Lung (tissue), 12 donors: Measurements from ENCODE around the gene FUT8. TPM values are rescaled to one million over a fixed set of nuclear protein-coding genes. Genes with fewer than 3 reads are reported as not detected.
"Not testable (repeated sequence)": the region's sequence is repeated elsewhere in the genome, so short reads cannot be mapped to it uniquely, and the experiment has no call there.

ENCODE experiments used
- ATAC-seq: fragments of 200-7000 bp; cut with Tn5 transposase; one replicate; pipeline ENCODE4 v1.9.1; 2020; ENCODE audit warnings: moderate number of reproducible peaks; ENCODE audit not compliant: insufficient read depth, low FRiP score
- DNase-seq, 3 donors: peaks; one replicate each; pipeline ENCODE4 v3.0.0-alpha.2; 2013 to 2017
- H3K27ac ChIP-seq, 2 donors: one replicate each; pipeline ENCODE4 v1.5.1; 2013; ENCODE audit warnings: mild to moderate bottlenecking in 2 of 2, moderate library complexity in 2 of 2, control low read depth in 1 of 2, inconsistent platforms in 1 of 2, low read depth in 1 of 2, low read length in 1 of 2
- H3K27me3 ChIP-seq, 3 donors: one replicate each; pipeline ENCODE4 v1.5.1; 2013; ENCODE audit warnings: low read length in 2 of 3; ENCODE audit not compliant: control insufficient read depth in 3 of 3, insufficient read depth in 3 of 3
- H3K36me3 ChIP-seq, 4 donors: one replicate each; pipeline ENCODE4 v1.5.1; 2013; ENCODE audit warnings: low read length in 4 of 4, mild to moderate bottlenecking in 1 of 4, moderate library complexity in 1 of 4; ENCODE audit not compliant: control insufficient read depth in 4 of 4, insufficient read depth in 4 of 4
- H3K4me1 ChIP-seq, 5 donors: one replicate each; pipeline ENCODE4 v1.5.1; 2013; ENCODE audit warnings: low read length in 5 of 5, mild to moderate bottlenecking in 2 of 5, moderate library complexity in 1 of 5; ENCODE audit not compliant: control insufficient read depth in 5 of 5, insufficient read depth in 5 of 5
- H3K4me3 ChIP-seq: one replicate; pipeline ENCODE4 v1.5.1; 2013; ENCODE audit warnings: mild to moderate bottlenecking, control low read depth, moderate library complexity
- H3K9ac ChIP-seq, 2 donors: one replicate each; pipeline ENCODE4 v1.5.1; 2013; ENCODE audit warnings: low read length in 2 of 2, control low read depth in 1 of 2; ENCODE audit not compliant: insufficient read depth in 1 of 2
- H3K9me3 ChIP-seq, 4 donors: one replicate each; pipeline ENCODE4 v1.5.1; 2013; ENCODE audit warnings: low read length in 3 of 4, mild to moderate bottlenecking in 1 of 4, moderate library complexity in 1 of 4; ENCODE audit not compliant: control insufficient read depth in 4 of 4, insufficient read depth in 3 of 4
- WGBS, 2 donors: extraction: QIAGEN DNeasy Blood & Tissue Kit; methylation state at CpG; one replicate each; pipeline ENCODE4 v1.1.7; 2013; 5-methylcytosine and 5-hydroxymethylcytosine counted together
- polyA plus RNA-seq, 2 donors: library from polyadenylated mRNA; stranded (reverse); fragments of 200-250 nt; gene quantifications; one replicate each; pipeline ENCODE4 v1.2.1, GENCODE V29; 2013
- total RNA-seq, 2 donors: library from RNA; depleted of rRNA in 1 of 2; stranded (reverse); fragments of >200 nt in 1 of 2; gene quantifications; one replicate each; pipeline ENCODE4 v1.2.1, GENCODE V29; 2014 to 2021
- TF ChIP-seq, protein P1 (sequence below): IDR thresholded peaks from 2 replicates; pipeline ENCODE4 v1.5.1; 2012; ENCODE audit warnings: mild to moderate bottlenecking; ENCODE audit errors: control extremely low read depth, extremely low read depth
- donor health status: control.
- donor health status: control.
- donor health status: Bipolar disorder and iron deficiency.
- donor health status: healthy.
- donor health status: DM: yes; HTN: yes; CAD: no.

FUT8 gene
- total and polyA plus RNA-seq, 4 donors, result 9.9 to 98.5 (median 25.8) TPM

DNA sequence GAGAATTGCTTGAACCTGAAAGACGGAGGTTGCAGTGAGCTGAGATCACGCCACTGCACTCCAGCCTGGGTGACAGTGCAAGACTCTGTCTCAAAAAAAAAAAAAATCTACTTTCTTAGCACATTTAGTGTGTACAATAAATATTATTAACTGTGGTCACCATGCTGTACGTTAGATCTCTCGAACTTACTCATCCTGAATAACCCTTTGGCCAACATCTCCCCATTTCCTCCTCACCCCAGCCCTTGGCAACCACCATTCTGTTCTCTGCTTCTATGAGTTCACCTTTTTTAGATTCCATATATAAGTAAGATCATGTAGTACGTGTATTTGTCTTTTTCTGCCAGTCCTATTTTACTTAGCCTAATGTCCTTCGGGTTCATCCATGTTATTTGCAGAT is 13.4 kb downstream of the FUT8 start:
- peaks cover 0 to 1% (median 0%) of the 10 kb centered on the region in 4 donors for H3K36me3 ChIP-seq
- no peak overlapping the region for H3K9ac ChIP-seq
- ATAC-seq (no peak), DNase-seq (no peak)
- TF ChIP-seq, protein P1, sequence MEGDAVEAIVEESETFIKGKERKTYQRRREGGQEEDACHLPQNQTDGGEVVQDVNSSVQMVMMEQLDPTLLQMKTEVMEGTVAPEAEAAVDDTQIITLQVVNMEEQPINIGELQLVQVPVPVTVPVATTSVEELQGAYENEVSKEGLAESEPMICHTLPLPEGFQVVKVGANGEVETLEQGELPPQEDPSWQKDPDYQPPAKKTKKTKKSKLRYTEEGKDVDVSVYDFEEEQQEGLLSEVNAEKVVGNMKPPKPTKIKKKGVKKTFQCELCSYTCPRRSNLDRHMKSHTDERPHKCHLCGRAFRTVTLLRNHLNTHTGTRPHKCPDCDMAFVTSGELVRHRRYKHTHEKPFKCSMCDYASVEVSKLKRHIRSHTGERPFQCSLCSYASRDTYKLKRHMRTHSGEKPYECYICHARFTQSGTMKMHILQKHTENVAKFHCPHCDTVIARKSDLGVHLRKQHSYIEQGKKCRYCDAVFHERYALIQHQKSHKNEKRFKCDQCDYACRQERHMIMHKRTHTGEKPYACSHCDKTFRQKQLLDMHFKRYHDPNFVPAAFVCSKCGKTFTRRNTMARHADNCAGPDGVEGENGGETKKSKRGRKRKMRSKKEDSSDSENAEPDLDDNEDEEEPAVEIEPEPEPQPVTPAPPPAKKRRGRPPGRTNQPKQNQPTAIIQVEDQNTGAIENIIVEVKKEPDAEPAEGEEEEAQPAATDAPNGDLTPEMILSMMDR, result no peak
- H3K4me1 ChIP-seq, result no peaks in the 10 kb centered on the region
- H3K27me3 ChIP-seq, result no peaks in the 10 kb centered on the region
- H3K4me3 ChIP-seq, result no peak overlapping the region
- H3K27ac ChIP-seq, result no peak overlapping the region
- WGBS, 2 donors, result 91 to 98% methylated on average over 6 of the region's 6 CpGs
- no peaks in the 10 kb centered on the region for H3K9me3 ChIP-seq

DNA sequence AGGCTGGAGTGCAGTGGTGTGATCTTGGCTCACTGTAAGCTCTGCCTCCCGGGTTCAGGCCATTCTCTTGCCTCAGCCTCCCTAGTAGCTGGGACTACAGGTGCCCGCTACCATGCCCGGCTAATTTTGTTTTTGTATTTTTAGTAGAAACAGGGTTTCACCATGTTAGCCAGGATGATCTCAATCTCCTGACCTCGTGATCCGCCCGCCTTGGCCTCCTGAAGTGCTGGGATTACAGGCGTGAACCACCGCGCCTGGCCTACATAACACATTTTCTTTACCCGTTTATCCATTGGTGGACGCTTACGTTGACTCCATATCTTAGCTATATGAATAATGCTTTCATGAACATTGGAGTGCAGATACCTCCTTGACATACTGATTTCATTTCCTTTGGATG is 14.4 kb downstream of the FUT8 start:
- ATAC-seq, H3K27me3 ChIP-seq, H3K9me3 ChIP-seq, H3K4me3 ChIP-seq, H3K4me1 ChIP-seq, H3K36me3 ChIP-seq, H3K9ac ChIP-seq, H3K27ac ChIP-seq, DNase-seq: not testable (repeated sequence)
- WGBS, 2 donors, result 95 to 98% methylated on average over 12 of the region's 12 CpGs

DNA sequence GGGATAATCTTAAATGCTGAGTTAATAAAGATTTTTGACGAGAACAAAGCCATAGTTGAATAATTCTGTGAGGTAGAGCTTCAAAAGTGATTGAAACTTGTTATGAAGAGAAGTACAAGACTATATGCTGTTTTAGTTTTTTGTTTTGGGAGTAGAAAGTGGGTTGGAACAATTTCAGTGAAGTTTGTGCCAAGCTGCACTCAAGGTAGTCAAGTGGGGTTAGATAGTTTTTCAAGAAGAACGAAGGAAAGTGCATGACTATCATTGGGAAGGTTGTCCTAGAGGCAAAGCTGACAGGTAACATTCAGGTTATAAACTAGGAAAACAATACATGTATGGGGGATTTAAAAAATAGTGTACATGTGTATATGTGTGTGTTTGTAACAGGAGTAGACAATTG is 16.2 kb downstream of the FUT8 start:
- no peak for DNase-seq
- no peak for ATAC-seq
- H3K27ac ChIP-seq, result no peak overlapping the region
- TF ChIP-seq, protein P1, result no peak
- H3K27me3 ChIP-seq, result no peaks in the 10 kb centered on the region
- H3K9me3 ChIP-seq, result no peaks in the 10 kb centered on the region
- H3K4me3 ChIP-seq, result no peak overlapping the region
- H3K4me1 ChIP-seq, result peaks cover 0 to 5% (median 3%) of the 10 kb centered on the region in 5 donors
- no peaks in the 10 kb centered on the region for H3K36me3 ChIP-seq
- 81 to 87% methylated on average over 2 of the region's 2 CpGs for WGBS, 2 donors
- no peak overlapping the region for H3K9ac ChIP-seq

DNA sequence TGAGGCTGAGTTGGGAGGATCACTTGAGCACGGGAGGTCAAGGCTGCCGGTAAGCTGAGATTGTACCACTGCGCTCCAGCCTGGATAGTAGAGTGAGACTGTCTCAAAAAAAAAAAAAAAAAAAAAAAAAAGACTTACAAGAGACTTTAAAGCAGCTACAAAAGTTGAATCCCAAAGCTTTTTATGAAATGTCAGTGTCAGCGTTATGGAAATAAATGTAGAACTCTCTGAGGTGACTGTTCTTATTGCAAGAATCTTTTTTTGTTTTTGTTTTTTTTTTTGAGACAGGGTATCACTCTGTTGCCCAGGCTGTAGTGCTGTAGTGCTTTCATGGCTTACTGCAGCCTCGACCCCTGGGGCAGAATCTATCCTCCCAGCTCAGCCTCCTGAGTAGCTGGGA is 17.2 kb downstream of the FUT8 start:
- Histone ChIP-seq H3K27ac (no peak overlapping the region), H3K4me3 (no peak overlapping the region), H3K36me3 (no peaks in the 10 kb centered on the region), H3K9me3 (no peaks in the 10 kb centered on the region), H3K9ac (no peak overlapping the region), H3K4me1 (peaks cover 0 to 5% (median 3%) of the 10 kb centered on the region in 5 donors), H3K27me3 (no peaks in the 10 kb centered on the region)
- ATAC-seq (no peak), DNase-seq (no peak)
- 96 to 98% methylated on average over 5 of the region's 5 CpGs for WGBS, 2 donors
- TF ChIP-seq, protein P1, result no peak
